ENCODE measurements around the gene SURF1. TPM values are rescaled to one million over a fixed set of nuclear protein-coding genes. Genes with fewer than 3 reads are reported as not detected.

SURF1 gene
- total and polyA plus RNA-seq, 9 of the 15 experiments (the other 6 are each of a cell fraction or from before 2014, with no cell fraction given), result 16.1 to 31.3 (median 20.9) TPM

- 0 out of 4 replicates have a peak, but pooled peaks of 1 of the 2 experiments have one; percentile 10 for TF ChIP-seq SIN3A (IDR thresholded peaks at IDR 0.05; ENCODE audit: borderline replicate concordance in 2 of 2, control insufficient read depth in 1 of 2, low read depth in 2 of 2, low read length in 2 of 2)
- TF ChIP-seq CHD2 (IDR thresholded peaks at IDR 0.05; ENCODE audit: low read depth, low read length), result no peak
- TF ChIP-seq TAL1 (IDR thresholded peaks at IDR 0.05), result no peak
- no peak for TF ChIP-seq CREB3 (tag; conservative IDR thresholded peaks at IDR 0.05; ENCODE audit: low read depth)
- no peak for TF ChIP-seq WHSC1 (IDR thresholded peaks at IDR 0.05; ENCODE audit: low read length)
- TF ChIP-seq CTCF (IDR thresholded peaks at IDR 0.05 in 2 of 3, conservative IDR thresholded peaks at IDR 0.05 in 1 of 3; ENCODE audit: insufficient read depth in 2 of 3, low read depth in 1 of 3, low read length in 3 of 3), result 0 out of 6 replicates have a peak, but pooled peaks of 1 of the 3 experiments have one; percentile 16
- TF ChIP-seq ILK (tag; IDR thresholded peaks at IDR 0.05; ENCODE audit: borderline replicate concordance, low read depth), result no peak
- TF ChIP-seq KAT8 (IDR thresholded peaks at IDR 0.05; ENCODE audit: low read depth), result no peak
- no peak for TF ChIP-seq SOX6 (IDR thresholded peaks at IDR 0.05)
- TF ChIP-seq NFRKB (IDR thresholded peaks at IDR 0.05; ENCODE audit: low read depth), result no peak
- no peak for TF ChIP-seq MTF1 (CRISPR knock-in tag; IDR thresholded peaks at IDR 0.05; ENCODE audit: borderline replicate concordance)
- no peak for TF ChIP-seq HNRNPLL (IDR thresholded peaks at IDR 0.05; ENCODE audit: low read depth, low read length, poor library complexity, severe bottlenecking)
- TF ChIP-seq NFYB (IDR thresholded peaks at IDR 0.05; ENCODE audit: extremely low read depth, insufficient read length), result no peak
- no peak for TF ChIP-seq MCM2 (IDR thresholded peaks at IDR 0.05; ENCODE audit: low read depth)
- TF ChIP-seq TAF15 (IDR thresholded peaks at IDR 0.05; ENCODE audit: low read depth, low read length), result no peak
- no peak for TF ChIP-seq ARID1B (IDR thresholded peaks at IDR 0.05)
- TF ChIP-seq MAFK (IDR thresholded peaks at IDR 0.05; ENCODE audit: low read length), result no peak
- no peak for TF ChIP-seq KDM4B (IDR thresholded peaks at IDR 0.05; ENCODE audit: borderline replicate concordance in 2 of 2, low read depth in 1 of 2)
- TF ChIP-seq ZNF253 (CRISPR knock-in tag; conservative IDR thresholded peaks at IDR 0.05), result no peak
- no peak for TF ChIP-seq SMAD2 (IDR thresholded peaks at IDR 0.05; ENCODE audit: low read depth, low read length)
- TF ChIP-seq ARNT (IDR thresholded peaks at IDR 0.05), result no peak
Observed at GRCh38 chr9:133347515-133347984, 8.7 kb downstream of the SURF1 start (continued).
